PFSK-1 (cell line): ENCODE results near the gene ANO10.
A peak's percentile ranks its signal among the peaks of the same experiment; 100 is the strongest.

Source experiments
- FOXP2 ChIP-seq: optimal IDR thresholded peaks from 2 replicates; pipeline ENCODE3; 2011; ENCODE audit warnings: borderline replicate concordance, control low read depth, inconsistent platforms; ENCODE audit not compliant: insufficient read depth; ENCODE audit errors: extremely low read length, extremely low read depth
- POLR2AphosphoS5 ChIP-seq: IDR thresholded peaks from 2 replicates; pipeline ENCODE4 v1.6.1; 2012; ENCODE audit warnings: low read depth, mild to moderate bottlenecking, control low read depth, low read length, moderate library complexity
- SIN3A ChIP-seq: IDR thresholded peaks from 2 replicates; pipeline ENCODE4 v1.6.1; 2012; ENCODE audit warnings: mild to moderate bottlenecking, low read length, moderate library complexity, borderline replicate concordance; ENCODE audit not compliant: insufficient read depth
- TAF1 ChIP-seq: IDR thresholded peaks from 2 replicates; pipeline ENCODE4 v1.6.1; 2012; ENCODE audit warnings: low read length, control low read depth, borderline replicate concordance; ENCODE audit not compliant: insufficient read depth
- TF ChIP-seq, protein P1 (sequence below), 2 experiments: IDR thresholded peaks; 2 replicates each; pipeline versions ENCODE4 v1.6.1 to v1.8.0; 2011 to 2012; ENCODE audit warnings: low read depth in 2 of 2, low read length in 2 of 2, control low read depth in 1 of 2, inconsistent platforms in 1 of 2, mild to moderate bottlenecking in 1 of 2, moderate library complexity in 1 of 2; ENCODE audit not compliant: insufficient read depth in 1 of 2

ANO10 gene

DNA sequence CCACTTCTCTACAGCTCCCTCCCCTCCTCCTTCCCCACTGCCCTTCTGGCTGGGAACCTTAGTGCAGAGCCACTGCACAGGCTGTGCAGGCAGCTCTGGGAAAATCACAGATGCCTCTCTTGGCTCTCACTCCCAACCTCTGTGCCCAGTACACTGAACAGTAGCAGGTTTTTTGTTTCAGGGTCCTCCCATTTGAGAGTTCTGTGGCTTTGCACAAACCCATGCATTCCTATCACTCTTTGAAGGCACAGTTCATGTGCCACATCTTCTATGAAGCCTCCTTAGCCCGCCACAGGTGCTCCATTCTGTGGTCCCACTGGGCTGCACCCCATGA lies 231.6 kb downstream of the ANO10 start:
- TF ChIP-seq POLR2AphosphoS5 (no peak), SIN3A (no peak), FOXP2 (no peak), TAF1 (no peak)
- TF ChIP-seq, protein P1, sequence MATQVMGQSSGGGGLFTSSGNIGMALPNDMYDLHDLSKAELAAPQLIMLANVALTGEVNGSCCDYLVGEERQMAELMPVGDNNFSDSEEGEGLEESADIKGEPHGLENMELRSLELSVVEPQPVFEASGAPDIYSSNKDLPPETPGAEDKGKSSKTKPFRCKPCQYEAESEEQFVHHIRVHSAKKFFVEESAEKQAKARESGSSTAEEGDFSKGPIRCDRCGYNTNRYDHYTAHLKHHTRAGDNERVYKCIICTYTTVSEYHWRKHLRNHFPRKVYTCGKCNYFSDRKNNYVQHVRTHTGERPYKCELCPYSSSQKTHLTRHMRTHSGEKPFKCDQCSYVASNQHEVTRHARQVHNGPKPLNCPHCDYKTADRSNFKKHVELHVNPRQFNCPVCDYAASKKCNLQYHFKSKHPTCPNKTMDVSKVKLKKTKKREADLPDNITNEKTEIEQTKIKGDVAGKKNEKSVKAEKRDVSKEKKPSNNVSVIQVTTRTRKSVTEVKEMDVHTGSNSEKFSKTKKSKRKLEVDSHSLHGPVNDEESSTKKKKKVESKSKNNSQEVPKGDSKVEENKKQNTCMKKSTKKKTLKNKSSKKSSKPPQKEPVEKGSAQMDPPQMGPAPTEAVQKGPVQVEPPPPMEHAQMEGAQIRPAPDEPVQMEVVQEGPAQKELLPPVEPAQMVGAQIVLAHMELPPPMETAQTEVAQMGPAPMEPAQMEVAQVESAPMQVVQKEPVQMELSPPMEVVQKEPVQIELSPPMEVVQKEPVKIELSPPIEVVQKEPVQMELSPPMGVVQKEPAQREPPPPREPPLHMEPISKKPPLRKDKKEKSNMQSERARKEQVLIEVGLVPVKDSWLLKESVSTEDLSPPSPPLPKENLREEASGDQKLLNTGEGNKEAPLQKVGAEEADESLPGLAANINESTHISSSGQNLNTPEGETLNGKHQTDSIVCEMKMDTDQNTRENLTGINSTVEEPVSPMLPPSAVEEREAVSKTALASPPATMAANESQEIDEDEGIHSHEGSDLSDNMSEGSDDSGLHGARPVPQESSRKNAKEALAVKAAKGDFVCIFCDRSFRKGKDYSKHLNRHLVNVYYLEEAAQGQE (IDR thresholded peaks at IDR 0.05; ENCODE audit: insufficient read depth in 1 of 2, low read depth in 2 of 2, low read length in 2 of 2), result no peak

DNA sequence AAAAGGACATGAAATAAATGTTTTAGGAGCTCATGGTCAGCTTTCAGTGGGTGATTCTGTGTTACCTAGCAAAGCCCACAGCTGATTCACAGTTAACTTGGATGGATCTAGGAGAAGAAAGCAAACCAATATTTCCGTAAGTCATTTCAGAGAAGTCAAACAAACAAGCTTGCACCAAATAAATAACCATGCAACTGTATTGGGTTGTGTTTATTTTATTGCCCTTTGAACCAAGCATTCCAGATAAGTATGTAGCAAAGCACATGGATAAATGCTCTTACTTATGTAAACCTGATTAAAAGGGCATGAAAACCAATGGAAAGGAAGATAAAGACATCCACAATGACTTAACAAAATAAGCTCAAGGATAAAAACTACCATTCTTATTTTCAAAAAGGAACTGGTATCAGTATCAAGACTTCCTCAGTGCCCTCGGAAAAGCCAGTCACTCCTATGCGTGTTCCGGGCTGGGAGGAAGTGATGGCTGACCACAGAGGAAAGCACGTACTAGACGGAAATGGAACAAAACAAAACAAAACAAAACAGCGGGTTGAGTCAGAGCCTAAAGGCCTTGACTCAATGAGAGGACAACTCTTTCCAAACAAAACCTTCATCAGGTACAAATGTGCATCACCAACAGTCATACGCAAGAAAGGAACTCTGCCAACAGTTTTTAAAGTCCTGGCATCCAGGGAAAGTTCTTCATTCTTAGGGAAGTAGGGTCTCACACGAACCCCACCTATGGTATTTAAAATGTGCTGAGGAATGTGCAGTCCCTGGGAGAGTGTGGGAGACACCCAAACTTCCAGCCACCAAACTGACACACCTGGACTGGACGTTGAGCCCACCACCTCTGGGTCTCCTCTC lies 232.2 kb downstream of the ANO10 start:
- TF ChIP-seq FOXP2 (peak; percentile 67), TAF1 (no peak), SIN3A (no peak)
- TF ChIP-seq, protein P1 (IDR thresholded peaks at IDR 0.05; ENCODE audit: insufficient read depth in 1 of 2, low read depth in 2 of 2, low read length in 2 of 2), result peak in 1 of 2 experiments; percentile 43; a peak in 1 of 4 replicates

GRCh38 chr3:43388915-43389314 lies 232.9 kb downstream of the ANO10 start:
- no peak for TF ChIP-seq POLR2AphosphoS5
- TF ChIP-seq, protein P1 (IDR thresholded peaks at IDR 0.05; ENCODE audit: insufficient read depth in 1 of 2, low read depth in 2 of 2, low read length in 2 of 2), result no peak
- TF ChIP-seq FOXP2, result no peak
- no peak for TF ChIP-seq SIN3A
- no peak for TF ChIP-seq TAF1

- TF ChIP-seq, protein P1 (IDR thresholded peaks at IDR 0.05; ENCODE audit: insufficient read depth in 1 of 2, low read depth in 2 of 2, low read length in 2 of 2), result no peak
- no peak for TF ChIP-seq SIN3A
- no peak for TF ChIP-seq POLR2AphosphoS5
- no peak for TF ChIP-seq TAF1
- TF ChIP-seq FOXP2, result no peak
Observed at GRCh38 chr3:43388175-43388574, 233.6 kb downstream of the ANO10 start.

- TF ChIP-seq SIN3A (no peak), FOXP2 (no peak)
- TF ChIP-seq, protein P1 (IDR thresholded peaks at IDR 0.05; ENCODE audit: insufficient read depth in 1 of 2, low read depth in 2 of 2, low read length in 2 of 2), result no peak
Observed at GRCh38 chr3:43379343-43379742, 242.5 kb downstream of the ANO10 start.
